ENCODE results near the gene AKR7A2.

Gene AKR7A2

GRCh38 chr1:19311931-19312781 lies at the start of gene AKR7A2, which contains the start of gene SLC66A1:
TSS of gene AKR7A2 (minus strand) at chr1:19312144. CDS start at chr1:19312124, 20 bp downstream.
TSS of gene SLC66A1 (plus strand) at chr1:19312326. CDS start at chr1:19317678, 5,352 bp downstream.
- H3K4me3 ChIP-seq (ENCODE audit: low read depth, low read length), result peak within 1 kb of the TSS; percentile 88
- peak; percentile 57 for DNase-seq (ENCODE audit: low read depth)

GRCh38 chr1:19360843-19361610 lies 49.1 kb upstream of the AKR7A2 start:
- DNase-seq (ENCODE audit: low read depth), result no peak
- TF ChIP-seq CTCF (IDR thresholded peaks at IDR 0.05; ENCODE audit: low read depth, low read length, missing control alignments), result no peak
- no peak overlapping the region for H3K4me3 ChIP-seq (ENCODE audit: low read depth, low read length)

More at GRCh38 chr1:19311931-19312781, at the start of gene AKR7A2, which contains the start of gene SLC66A1:
- no peak for TF ChIP-seq CTCF (IDR thresholded peaks at IDR 0.05; ENCODE audit: low read depth, low read length, missing control alignments)

GRCh38 chr1:19360432-19360831 lies 48.5 kb upstream of the AKR7A2 start:
- no peak for DNase-seq (ENCODE audit: low read depth)
- H3K4me3 ChIP-seq (ENCODE audit: low read depth, low read length), result no peak overlapping the region
- no peak for TF ChIP-seq CTCF (IDR thresholded peaks at IDR 0.05; ENCODE audit: low read depth, low read length, missing control alignments)

GRCh38 chr1:19360016-19360415 lies 48.1 kb upstream of the AKR7A2 start:
- no peak for TF ChIP-seq CTCF (IDR thresholded peaks at IDR 0.05; ENCODE audit: low read depth, low read length, missing control alignments)
- no peak overlapping the region for H3K4me3 ChIP-seq (ENCODE audit: low read depth, low read length)
- no peak for DNase-seq (ENCODE audit: low read depth)

- no peak overlapping the region for H3K4me3 ChIP-seq (ENCODE audit: low read depth, low read length)
- no peak for TF ChIP-seq CTCF (IDR thresholded peaks at IDR 0.05; ENCODE audit: low read depth, low read length, missing control alignments)
- DNase-seq (ENCODE audit: low read depth), result no peak
Observed at GRCh38 chr1:19359357-19359756, 47.4 kb upstream of the AKR7A2 start.

- no peak for DNase-seq (ENCODE audit: low read depth)
- no peak overlapping the region for H3K4me3 ChIP-seq (ENCODE audit: low read depth, low read length)
- no peak for TF ChIP-seq CTCF (IDR thresholded peaks at IDR 0.05; ENCODE audit: low read depth, low read length, missing control alignments)
Observed at GRCh38 chr1:19358710-19359109, 46.8 kb upstream of the AKR7A2 start.
